Right lobe of liver (tissue), 4 donors: ENCODE measurements around the gene LBR.

Experiments
- CTCF ChIP-seq, 4 donors: fragments of 200-600 bp in 3 of 4; fragments of 450-650 bp in 1 of 4; IDR thresholded peaks; one replicate each; pipeline versions ENCODE4 v1.5.1 to v1.8.0; 2016 to 2022; ENCODE audit warnings: antibody characterized with exemption in 4 of 4, mild to moderate bottlenecking in 2 of 4
- POLR2A ChIP-seq: fragments of 450-650 bp; IDR thresholded peaks from one replicate; pipeline ENCODE4 v1.6.1; 2017; ENCODE audit warnings: antibody characterized with exemption, mild to moderate bottlenecking
- donor health status: DM: no; HTN: no; CAD: no.
- donor health status: DM: no; HTN: no; CAD: no.
- donor health status: DM: no; HTN: yes; CAD: no.

DNA sequence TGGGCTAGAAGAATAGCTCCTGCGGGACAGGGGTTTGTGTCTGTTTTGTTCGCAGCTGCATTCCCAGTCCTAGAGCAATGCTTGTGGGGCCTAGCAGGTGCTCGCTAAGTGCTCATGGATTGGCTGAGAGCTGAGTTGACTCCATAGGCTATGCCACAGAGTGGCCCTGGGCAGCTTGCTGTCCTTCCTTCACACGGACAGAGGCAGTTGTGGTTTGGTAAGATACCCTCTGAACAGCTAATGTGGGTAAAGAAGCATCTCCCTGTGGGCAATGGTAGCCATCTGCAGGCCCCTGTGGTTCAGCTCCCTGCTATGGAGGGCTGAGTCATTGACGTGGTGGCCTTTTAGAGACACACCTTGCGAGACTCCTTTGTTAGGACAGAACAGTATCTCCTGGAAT, 23.5 kb upstream of the LBR start:
- TF ChIP-seq CTCF (IDR thresholded peaks at IDR 0.05) (no peak), POLR2A (no peak)
